K562 (cell line): ENCODE measurements around the gene GLIS1. TPM values are rescaled to one million over a fixed set of nuclear protein-coding genes. Genes with fewer than 3 reads are reported as not detected.

Experiments used
- ATAC-seq: fragments of 200-7000 bp; cut with Tn5 transposase; 3 replicates; pipeline ENCODE4 v1.9.1; 2020; ENCODE audit warnings: moderate library complexity
- BruUV-seq: library from RNA; stranded (reverse); fragments of 400-500 nt; replicated peaks from 2 replicates; lab custom pipeline; 2021; lab: Mats Ljungman, UMichigan
- CTCF ChIA-PET: fragments of 300-600 bp; formaldehyde crosslinking; extraction: SDS; loops from one replicate; lab custom pipeline; 2021; ENCODE audit warnings: low intra/inter-chr PET ratio; lab: Yijun Ruan, JAX
- POLR2A ChIA-PET: fragments of 300-600, 350-650 bp; sonication (Branson Sonifier 250); formaldehyde crosslinking; extraction: SDS; loops from one replicate; lab custom pipeline; 2021; ENCODE audit warnings: antibody characterized with exemption, inconsistent platforms; lab: Yijun Ruan, JAX
- DNase-seq, 4 experiments: peaks; one replicate each; pipeline versions ENCODE4 v3.0.0 to v3.0.0-alpha.2; 2011 to 2018; ENCODE audit warnings: low spot score in 3 of 4, mixed read lengths in 3 of 4; ENCODE audit errors: extremely low read depth in 1 of 4
- FAIRE-seq: peaks from 2 replicates; lab custom pipeline; 2011; peaks lifted over from hg19 to GRCh38; lab: Jason Lieb, UNC
- H2AFZ ChIP-seq: 2 replicates; pipeline ENCODE4 v1.6.0; 2011; ENCODE audit warnings: low read depth, low read length, control low read depth, inconsistent platforms
- H3K27ac ChIP-seq: fragments of 200-600 bp; 3 replicates; pipeline ENCODE4 v1.8.0; 2011; ENCODE audit warnings: low read depth, mild to moderate bottlenecking, control low read depth, inconsistent platforms, low read length, moderate library complexity, mixed read lengths; ENCODE audit errors: extremely low read depth
- H3K27me3 ChIP-seq, 2 experiments: fragments of 300-600 bp in 1 of 2; 2 replicates in 1 of 2; 3 replicates in 1 of 2; pipeline versions ENCODE4 v1.6.0 to v1.8.0; 2011; ENCODE audit warnings: inconsistent platforms in 2 of 2, low read length in 2 of 2, mild to moderate bottlenecking in 1 of 2, mixed read lengths in 1 of 2, moderate library complexity in 1 of 2; ENCODE audit not compliant: control insufficient read depth in 2 of 2, insufficient read depth in 2 of 2
- H3K36me3 ChIP-seq: fragments of 300-600 bp; 3 replicates; pipeline ENCODE4 v1.8.0; 2011; ENCODE audit warnings: mild to moderate bottlenecking, low read length, inconsistent platforms; ENCODE audit not compliant: control insufficient read depth, insufficient read depth
- H3K4me1 ChIP-seq, 2 experiments: fragments of 200-600 bp in 1 of 2; replicated peaks in 1 of 2; 2 replicates in 1 of 2; 3 replicates in 1 of 2; pipeline versions ENCODE4 v1.5.1 to v1.8.0; 2011; ENCODE audit warnings: inconsistent platforms in 2 of 2, low read length in 2 of 2, mild to moderate bottlenecking in 1 of 2, mixed read lengths in 1 of 2, moderate library complexity in 1 of 2; ENCODE audit not compliant: control insufficient read depth in 2 of 2, insufficient read depth in 2 of 2
- H3K4me2 ChIP-seq: 2 replicates; pipeline ENCODE4 v1.6.1; 2011; ENCODE audit warnings: low read length, control low read depth, inconsistent platforms, mixed read lengths; ENCODE audit not compliant: insufficient read depth
- H3K4me3 ChIP-seq: fragments of 200-600 bp; sonication (generic), shearing (Covaris generic); 2 replicates; pipeline ENCODE4 v1.5.1; 2016; ENCODE audit warnings: control low read depth, inconsistent platforms
- H3K79me2 ChIP-seq: fragments of 200-600 bp; 3 replicates; pipeline ENCODE4 v1.8.0; 2011; ENCODE audit warnings: low read length, inconsistent platforms; ENCODE audit not compliant: control insufficient read depth, insufficient read depth
- H3K9ac ChIP-seq, 2 experiments: 2 replicates each; pipeline versions ENCODE4 v1.6.0 to v1.6.1; 2011; ENCODE audit warnings: low read depth in 2 of 2, low read length in 2 of 2, control low read depth in 1 of 2, inconsistent platforms in 1 of 2, mild to moderate bottlenecking in 1 of 2, mixed read lengths in 1 of 2; ENCODE audit not compliant: insufficient read depth in 1 of 2
- H3K9me1 ChIP-seq: one replicate; pipeline ENCODE4 v1.6.0; 2011; ENCODE audit warnings: inconsistent platforms, mild to moderate bottlenecking, low read length, moderate library complexity; ENCODE audit not compliant: control insufficient read depth, insufficient read depth
- H3K9me3 ChIP-seq: replicated peaks from 2 replicates; pipeline ENCODE4 v1.5.1; 2011; ENCODE audit warnings: low read depth, low read length, inconsistent platforms; ENCODE audit not compliant: control insufficient read depth, insufficient read depth
- H4K20me1 ChIP-seq: replicated peaks from 2 replicates; pipeline ENCODE4 v1.6.1; 2011; ENCODE audit warnings: low read length, inconsistent platforms, mixed read lengths; ENCODE audit not compliant: control insufficient read depth, insufficient read depth
- BRD4 ChIP-seq: fragments of 200-600 bp; sonication (generic); IDR thresholded peaks from 2 replicates; pipeline ENCODE4 v1.6.1; 2017; ENCODE audit warnings: inconsistent platforms
- CBX2 ChIP-seq: fragments of 200-600 bp; sonication (generic); IDR thresholded peaks from one replicate; pipeline ENCODE4 v1.6.1; 2012; ENCODE audit warnings: mild to moderate bottlenecking, low read length, inconsistent platforms; ENCODE audit not compliant: insufficient read depth, poor library complexity, severe bottlenecking
- CBX8 ChIP-seq: fragments of 200-600 bp; sonication (generic); IDR thresholded peaks from 2 replicates; pipeline ENCODE4 v1.6.1; 2012; ENCODE audit warnings: borderline replicate concordance, mixed run types, low read depth, mild to moderate bottlenecking, moderate library complexity, mixed read lengths, low read length, control low read depth, inconsistent platforms; ENCODE audit not compliant: poor library complexity, severe bottlenecking; ENCODE audit errors: extremely low read depth
- TEAD4 ChIP-seq, 2 experiments: sonication (generic) in 1 of 2; formaldehyde crosslinking in 1 of 2; IDR thresholded peaks; 2 replicates each; pipeline versions ENCODE4 v1.6.1 to v1.8.0; 2012 to 2022; ENCODE audit warnings: borderline replicate concordance in 1 of 2, inconsistent platforms in 1 of 2, low read length in 1 of 2, mild to moderate bottlenecking in 1 of 2, missing genetic modification reagents in 1 of 2
- WGBS: fragments of 100-300 bp; shearing (Covaris generic); methylation state at CpG from one replicate; pipeline ENCODE4 v1.1.6; 2016; ENCODE audit warnings: low coverage, mixed read lengths; ENCODE audit not compliant: insufficient coverage; ENCODE audit errors: missing lambda C conversion rate; 5-methylcytosine and 5-hydroxymethylcytosine counted together
- in situ Hi-C: fragments of 300-500 bp; cut with MboI; formaldehyde crosslinking; loops from 4 replicates; pipeline ENCODE4 v1.15.0; 2018; ENCODE audit warnings: inconsistent platforms, mixed read lengths
- intact Hi-C: fragments of 100-400 bp; cut with micrococcal nuclease; formaldehyde crosslinking; loops from 2 replicates; pipeline ENCODE4 v1.14.2; 2022
- polyA plus RNA-seq, 8 experiments: library from polyadenylated mRNA; depleted of rRNA in 4 of 8; stranded (reverse) in 5 of 8; unstranded in 3 of 8; fragments of >200 nt; fragmentation: Nextera tagmentation in 2 of 8; fragmentation: Illumina TruSeq in 1 of 8; extraction: Ambion mirVana in 2 of 8; extraction: Trizol in 1 of 8; gene quantifications; 2 replicates each; pipeline versions ENCODE4 v1.2.1 to v1.2.3, GENCODE V29; 2011 to 2014; ENCODE audit warnings: inconsistent platforms in 1 of 8, missing spikeins in 1 of 8
- total RNA-seq, 7 experiments: library from RNA; depleted of rRNA in 6 of 7; stranded (reverse); fragments of >200 nt in 6 of 7; fragmentation: Illumina TruSeq in 2 of 7; extraction: Trizol in 2 of 7; gene quantifications; 2 replicates each; pipeline versions ENCODE4 v1.2.1 to v1.2.3, GENCODE V29; 2011 to 2021; ENCODE audit warnings: low replicate concordance in 1 of 7

The GLIS1 gene
- total and polyA plus RNA-seq, 9 of the 15 experiments (the other 6 are each of a cell fraction or from before 2014, with no cell fraction given), result not detected

DNA sequence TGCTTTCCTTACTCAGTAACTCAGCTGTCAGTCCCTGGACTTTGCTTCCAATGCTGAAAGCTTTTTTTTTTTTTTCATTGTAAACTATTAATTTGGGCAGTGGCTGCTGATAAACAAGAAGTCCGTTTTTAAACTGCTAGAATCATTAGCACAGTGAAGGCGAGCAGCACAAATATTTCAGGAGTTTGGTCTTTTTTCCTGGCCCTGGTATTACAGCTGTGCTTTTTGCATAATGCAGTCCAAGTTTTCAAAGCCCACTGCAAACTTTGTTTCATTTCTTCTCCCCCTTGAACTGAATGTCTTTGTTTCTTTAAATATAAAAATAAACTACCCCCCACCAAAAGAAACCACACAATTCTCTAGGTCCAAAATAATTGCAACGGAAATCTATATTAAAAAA is 6.6 kb downstream of the GLIS1 start:
- Histone ChIP-seq H3K9me3 (no peaks in the 10 kb centered on the region), H3K4me2 (no peak overlapping the region), H3K9me1 (no peaks in the 10 kb centered on the region), H2AFZ (no peak overlapping the region), H3K27me3 (peaks cover 70 to 84% of the 10 kb centered on the region in 2 experiments), H3K4me3 (no peak overlapping the region), H3K9ac (no peak overlapping the region), H3K79me2 (no peaks in the 10 kb centered on the region), H3K36me3 (no peaks in the 10 kb centered on the region), H3K4me1 (no peaks in the 10 kb centered on the region; a peak in 1 of 5 replicates), H4K20me1 (0 out of 2 replicates have a peak, but pooled peaks cover 5% of the 10 kb centered on the region), H3K27ac (no peak overlapping the region)
- BruUV-seq, result no TSS peak
- ChIA-PET CTCF (no interaction called here), POLR2A (interaction anchor here (0.6 to 1.2 kb wide), 2 partner anchors 21 to 29 kb away, joined by 3 read pairs; no protein-coding TSS in a partner anchor)
- WGBS, result 2% methylated on average over 3 of the region's 3 CpGs
- in situ Hi-C loops (no loop called here), intact Hi-C loops (no loop called here)
- TF ChIP-seq CBX2, result peak; percentile 71
- no peak for TF ChIP-seq TEAD4 (IDR thresholded peaks at IDR 0.05; ENCODE audit: low read length)
- no peak for TF ChIP-seq TEAD4 (CRISPR knock-in tag; IDR thresholded peaks at IDR 0.05; ENCODE audit: borderline replicate concordance)
- peak; percentile 46 for TF ChIP-seq CBX8
- TF ChIP-seq BRD4, result no peak
- ATAC-seq (no peak), DNase-seq (no peak), FAIRE-seq (no peak)
